HG02938 (cell line): ENCODE measurements around the gene ANKRD33B.
"Not testable (repeated sequence)": the region's sequence is repeated elsewhere in the genome, so short reads cannot be mapped to it uniquely, and the experiment has no call there.

Source experiments
- ATAC-seq: cut with Tn5 transposase; IDR thresholded peaks from one replicate; pipeline ENCODE4 v1.9.1; 2021; ENCODE audit warnings: mild to moderate bottlenecking, moderate library complexity; ENCODE audit not compliant: unreplicated experiment

ANKRD33B gene

GRCh38 chr5:10633271-10634049, 69.6 kb downstream of the ANKRD33B start:
- ATAC-seq: no peak

DNA sequence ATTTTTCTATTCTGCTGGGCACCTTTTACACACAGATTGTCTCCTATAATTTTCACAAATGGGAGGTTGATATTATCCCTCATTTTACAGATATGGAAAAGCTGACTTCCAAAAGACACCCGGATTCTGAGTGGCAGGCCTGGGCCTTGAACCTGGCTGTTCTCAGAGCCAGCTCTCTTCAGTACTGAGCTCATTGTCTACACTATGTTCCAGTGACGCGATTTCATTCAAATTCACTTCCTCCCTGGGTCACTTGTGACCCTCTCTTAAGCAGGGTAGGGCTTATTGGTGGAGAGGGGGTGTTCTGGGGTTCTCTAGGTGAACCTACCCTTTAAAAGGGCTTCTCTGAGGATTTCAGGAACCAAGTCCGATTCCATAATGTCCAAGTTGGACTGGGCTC, 70.2 kb downstream of the ANKRD33B start:
- no peak for ATAC-seq

DNA sequence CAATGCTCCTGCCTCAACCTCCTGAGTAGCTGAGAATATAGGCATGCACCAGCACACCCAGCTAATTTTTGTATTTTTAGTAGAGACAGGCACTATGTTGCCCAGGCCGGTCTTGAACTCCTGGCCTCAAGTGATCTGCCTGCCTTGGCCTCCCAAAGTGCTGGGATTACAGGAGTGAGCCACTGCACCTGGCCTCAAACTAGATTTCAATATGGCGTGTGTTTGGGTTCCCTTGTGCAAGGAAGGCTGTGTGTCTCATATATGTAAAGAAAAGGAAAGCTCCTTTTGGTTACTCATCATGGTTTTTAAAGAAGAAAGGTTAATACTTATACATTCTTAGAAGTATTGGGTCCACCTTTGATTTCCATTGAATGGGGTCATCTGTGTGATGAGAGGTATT, 70.7 kb downstream of the ANKRD33B start:
- ATAC-seq: no peak

DNA sequence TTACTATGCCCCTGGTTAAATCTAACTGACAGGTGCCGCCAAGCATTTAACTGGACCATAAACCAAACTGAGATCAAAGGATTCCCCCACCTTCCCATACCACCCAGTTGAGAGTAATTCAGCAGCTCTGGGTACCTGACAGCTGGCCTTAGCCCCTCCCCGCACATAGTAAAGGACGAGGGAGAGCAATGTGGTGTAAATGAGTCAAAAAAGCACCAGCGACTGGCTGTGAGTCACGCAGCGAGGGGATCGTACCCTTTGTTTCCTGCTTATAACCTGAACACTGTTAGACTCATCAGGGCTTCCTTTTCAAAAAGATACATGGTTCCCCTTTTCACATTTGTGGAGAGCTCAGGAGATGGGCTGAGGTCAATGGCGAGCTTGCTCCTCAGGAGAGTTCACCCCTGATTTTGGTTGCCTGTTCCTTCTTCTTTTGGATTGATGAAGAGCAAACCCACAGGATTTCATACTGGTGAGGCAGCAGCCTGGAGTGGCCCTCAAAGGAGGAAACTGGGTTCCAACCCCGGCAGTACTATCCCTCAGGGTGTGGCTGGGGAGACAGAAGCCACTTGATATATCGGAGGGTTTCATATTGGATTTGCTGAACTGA, 71.5 kb downstream of the ANKRD33B start:
- peak; percentile 76 for ATAC-seq

DNA sequence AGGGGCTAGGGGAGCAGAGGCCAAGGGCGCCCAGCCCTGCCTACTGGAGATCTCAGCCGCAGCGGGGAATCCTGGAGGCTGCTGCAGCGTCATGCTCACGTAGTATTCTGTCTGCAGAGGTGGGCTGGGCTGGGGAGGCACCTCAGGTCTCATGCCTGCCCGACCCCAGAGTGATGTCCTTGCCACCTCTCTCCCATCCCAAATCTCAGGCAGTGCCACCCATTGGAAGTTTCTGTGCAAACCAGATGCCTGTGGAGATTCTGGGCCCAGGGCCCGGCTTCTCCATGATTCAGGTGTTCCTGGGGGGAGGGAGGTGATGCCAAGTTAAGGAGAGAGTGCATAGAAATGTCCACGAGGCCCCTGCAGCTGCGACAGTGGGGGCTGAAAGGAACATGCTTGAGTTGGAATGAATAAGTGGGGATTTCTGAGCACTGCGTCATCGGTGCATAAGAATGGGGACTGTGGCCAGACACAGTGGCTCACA, 72.0 kb downstream of the ANKRD33B start:
- no peak for ATAC-seq

DNA sequence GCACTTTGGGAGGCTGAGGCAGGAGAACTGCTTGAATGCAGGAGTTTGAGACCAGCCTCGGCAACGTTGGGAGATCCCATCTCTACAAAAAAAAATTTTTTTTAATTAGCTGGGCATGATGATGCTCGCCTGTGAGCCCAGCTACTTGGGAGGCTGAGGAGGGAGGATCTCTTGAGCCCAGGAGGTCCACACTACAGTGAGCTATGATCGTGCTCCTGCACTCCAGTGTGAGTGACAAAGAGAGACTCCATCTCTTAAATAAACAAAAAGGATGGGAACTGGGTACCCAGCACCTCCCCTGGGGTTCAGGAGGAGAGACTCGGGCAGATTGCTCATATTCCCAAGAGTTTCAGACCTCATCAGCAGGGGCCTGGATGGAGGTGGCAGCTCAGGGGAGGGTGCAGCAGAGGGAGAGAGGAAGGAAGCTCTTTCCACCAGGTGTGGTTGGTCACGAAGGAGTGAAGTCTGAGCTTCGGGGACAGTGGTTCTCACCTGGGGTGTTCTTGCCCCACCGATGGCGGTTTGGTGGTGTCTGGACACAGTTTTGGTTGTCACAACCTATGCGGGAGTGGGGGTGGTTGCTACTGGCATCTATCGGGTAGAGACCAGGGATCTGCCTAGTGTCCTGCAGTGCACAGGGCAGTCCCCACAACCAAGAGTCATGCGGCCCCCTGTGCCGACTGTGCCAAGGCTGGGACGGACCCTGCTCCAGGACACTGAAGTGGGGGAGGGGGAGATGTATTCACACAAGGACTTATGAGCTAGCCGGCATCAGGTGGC, 72.7 kb downstream of the ANKRD33B start:
- ATAC-seq: no peak

- ATAC-seq: no peak
Observed at GRCh38 chr5:10637944-10638343, 74.1 kb downstream of the ANKRD33B start.

DNA sequence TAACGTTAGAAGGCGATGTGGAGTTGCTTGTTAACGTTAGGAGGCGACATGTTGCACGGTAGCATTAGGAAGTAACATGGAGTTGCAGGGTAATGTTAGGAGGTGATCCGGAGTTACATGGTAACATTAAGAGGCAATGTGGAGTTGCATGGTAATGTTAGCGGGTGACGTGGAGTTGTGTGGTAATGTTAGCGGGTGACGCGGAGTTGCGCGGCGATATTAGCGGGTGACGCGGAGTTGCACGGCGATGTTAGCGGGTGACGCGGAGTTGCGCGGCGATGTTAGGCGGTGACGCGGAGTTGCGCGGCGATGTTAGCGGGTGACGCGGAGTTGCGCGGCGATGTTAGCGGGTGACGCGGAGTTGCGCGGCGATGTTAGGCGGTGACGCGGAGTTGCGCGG, 74.9 kb downstream of the ANKRD33B start:
- not testable (repeated sequence) for ATAC-seq

- ATAC-seq: no peak
Observed at GRCh38 chr5:10639846-10640368, 76.0 kb downstream of the ANKRD33B start.

GRCh38 chr5:10642367-10642766, 78.5 kb downstream of the ANKRD33B start:
- ATAC-seq: no peak

GRCh38 chr5:10644192-10644591, 80.3 kb downstream of the ANKRD33B start:
- no peak for ATAC-seq

DNA sequence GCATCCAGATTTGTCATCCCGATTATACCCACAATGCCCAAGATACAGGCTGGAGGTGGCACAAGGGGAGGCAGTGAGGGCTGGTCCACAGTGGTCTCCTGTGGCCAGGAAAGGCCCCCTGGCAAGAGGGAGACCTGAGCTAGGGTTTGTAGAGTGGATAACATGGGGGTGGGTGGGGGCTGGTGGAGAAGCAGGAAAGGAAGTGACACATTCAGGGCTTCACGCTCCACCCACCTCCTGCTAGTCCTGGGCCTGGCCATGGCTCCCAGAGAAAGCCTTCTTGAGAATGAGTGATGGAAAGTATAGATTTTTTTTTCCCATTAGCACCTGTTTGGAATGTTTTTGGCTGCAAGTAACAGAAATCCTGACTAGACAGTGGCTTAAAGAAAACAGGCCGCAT, 81.3 kb downstream of the ANKRD33B start:
- no peak for ATAC-seq

DNA sequence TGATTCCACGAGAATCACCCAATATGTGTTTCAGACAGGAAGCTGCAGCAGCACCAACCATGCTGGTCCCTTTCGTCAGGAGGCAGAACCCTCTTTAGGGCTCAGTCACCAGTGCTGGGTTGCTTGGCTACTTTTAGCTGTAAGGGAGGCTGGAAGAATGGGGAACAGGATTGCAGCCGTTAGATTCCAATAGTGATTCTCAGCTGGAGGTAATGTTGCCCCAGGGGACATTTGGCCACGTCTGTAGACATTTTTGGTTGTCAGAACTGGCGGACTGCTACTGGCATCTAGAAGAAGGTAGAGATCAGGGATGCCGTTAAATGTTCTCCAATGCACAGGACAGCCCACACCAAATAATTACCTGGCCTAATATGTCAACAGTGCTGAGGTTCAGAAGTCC, 81.8 kb downstream of the ANKRD33B start:
- ATAC-seq: no peak

- no peak for ATAC-seq
Observed at GRCh38 chr5:10647640-10648039, 83.8 kb downstream of the ANKRD33B start.

- ATAC-seq: no peak
Observed at GRCh38 chr5:10648806-10649665, 85.2 kb downstream of the ANKRD33B start.

DNA sequence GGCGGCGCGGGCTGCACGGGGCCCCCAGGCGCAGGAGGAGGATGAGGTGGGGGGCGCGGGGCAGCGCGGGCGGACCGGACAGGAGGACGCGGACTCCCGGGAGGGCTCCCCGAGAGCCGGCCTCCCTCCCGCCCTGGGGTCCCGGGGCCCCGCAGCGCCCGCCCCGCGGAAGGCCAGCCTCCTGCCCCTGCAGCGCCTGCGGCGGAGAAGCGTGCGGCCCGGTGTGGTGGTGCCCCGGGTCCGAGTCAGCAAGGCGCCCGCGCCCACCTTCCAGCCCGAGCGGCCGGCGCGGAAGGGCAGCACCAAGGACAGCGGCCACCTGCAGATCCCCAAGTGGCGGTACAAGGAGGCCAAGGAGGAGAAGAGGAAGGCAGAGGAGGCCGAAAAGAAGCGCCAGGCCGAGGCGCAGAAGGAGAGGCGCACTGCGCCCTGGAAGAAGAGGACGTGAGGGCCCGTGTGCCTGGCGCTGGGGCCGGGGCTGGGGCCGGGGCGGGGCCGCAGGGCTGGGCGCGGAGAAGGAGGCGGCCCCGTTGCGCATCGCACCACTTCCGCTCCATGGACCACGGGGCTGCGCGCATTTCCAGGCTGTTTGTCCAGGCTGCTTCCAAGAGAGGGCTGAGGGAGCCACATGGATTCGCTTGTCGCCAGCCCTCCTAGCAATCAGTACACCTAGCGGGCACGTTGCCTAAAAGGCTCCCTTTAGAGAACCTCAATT, 86.0 kb downstream of the ANKRD33B start:
- no peak for ATAC-seq

DNA sequence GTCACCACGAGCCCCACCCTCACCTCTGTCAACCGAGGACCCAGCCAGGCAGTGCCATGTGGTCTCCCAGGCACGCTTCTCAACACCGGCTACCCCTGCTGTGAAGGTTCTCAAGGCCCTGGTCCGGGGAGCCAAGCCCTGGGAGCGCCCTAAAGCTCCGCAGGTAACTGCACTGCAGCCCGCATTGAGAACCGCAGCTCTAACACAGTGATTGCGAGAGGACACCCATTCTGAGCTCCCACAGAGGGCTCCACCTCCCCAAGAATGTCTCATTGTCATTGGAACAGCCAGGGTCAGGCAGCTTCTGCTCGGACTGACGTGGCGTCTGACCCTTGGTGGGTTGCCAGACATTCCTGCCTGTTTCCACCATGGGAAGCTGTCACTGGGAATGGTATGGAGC, 88.3 kb downstream of the ANKRD33B start:
- no peak for ATAC-seq

DNA sequence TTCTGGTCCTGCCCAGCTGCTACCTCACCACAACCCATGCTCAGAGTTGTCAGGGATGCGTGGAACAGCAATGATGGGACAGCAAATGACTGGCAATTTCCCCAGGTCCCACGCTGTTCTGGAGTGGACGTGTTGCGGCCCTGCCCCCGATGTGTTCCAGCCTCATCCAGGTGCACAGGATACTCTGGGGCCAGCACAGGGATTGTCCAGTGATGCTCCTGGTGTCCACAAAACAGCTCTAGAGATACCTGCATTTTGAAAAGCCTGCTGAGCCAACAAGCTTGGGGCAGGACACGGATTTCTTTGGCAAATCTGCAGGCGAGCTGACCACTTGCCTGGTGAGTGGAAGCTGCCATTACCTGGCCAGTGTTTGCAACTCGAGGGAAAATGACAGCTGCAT, 88.7 kb downstream of the ANKRD33B start:
- ATAC-seq: no peak

DNA sequence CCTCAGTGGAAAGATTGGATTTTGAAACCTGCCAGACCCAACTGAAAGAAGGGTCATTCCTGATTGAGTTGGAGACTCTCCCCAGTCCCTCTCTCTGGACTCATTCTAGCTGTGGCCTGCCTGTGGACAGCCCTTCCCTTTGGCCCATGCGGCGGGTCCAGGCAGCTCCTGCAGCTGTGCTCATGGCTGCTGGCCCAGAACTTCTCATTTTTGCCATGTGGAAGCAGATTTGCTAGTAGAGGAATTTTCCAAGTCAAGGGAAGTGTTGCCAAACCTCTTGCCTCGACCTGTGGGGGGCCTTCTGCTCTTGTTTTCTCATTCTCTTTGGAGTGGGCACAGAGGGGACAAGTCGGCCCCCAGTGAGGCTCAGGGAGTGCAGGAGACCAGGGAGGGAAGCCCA, 89.2 kb downstream of the ANKRD33B start:
- ATAC-seq: no peak
